GM21576 (cell line): Measurements from ENCODE around the gene BRD4.

Experiments used
- ATAC-seq: cut with Tn5 transposase; IDR thresholded peaks from one replicate; pipeline ENCODE4 v1.9.1; 2021; ENCODE audit warnings: mild to moderate bottlenecking, moderate library complexity; ENCODE audit not compliant: unreplicated experiment

The BRD4 gene

GRCh38 chr19:15250640-15250993 is 81.7 kb downstream of the BRD4 start:
- ATAC-seq = no peak

- no peak for ATAC-seq
Observed at GRCh38 chr19:15249972-15250639, 82.2 kb downstream of the BRD4 start.

- ATAC-seq = no peak
Observed at GRCh38 chr19:15249528-15249874, 82.8 kb downstream of the BRD4 start.

- no peak for ATAC-seq
Observed at GRCh38 chr19:15248648-15249527, 83.5 kb downstream of the BRD4 start.

- ATAC-seq = no peak
Observed at GRCh38 chr19:15248106-15248505, 84.2 kb downstream of the BRD4 start.

GRCh38 chr19:15247107-15248014 is 85.0 kb downstream of the BRD4 start:
- ATAC-seq = no peak

GRCh38 chr19:15246198-15246481 is 86.2 kb downstream of the BRD4 start:
- no peak for ATAC-seq

- ATAC-seq = no peak
Observed at GRCh38 chr19:15245370-15246197, 86.8 kb downstream of the BRD4 start.

- ATAC-seq = no peak
Observed at GRCh38 chr19:15244808-15245207, 87.5 kb downstream of the BRD4 start.

- no peak for ATAC-seq
Observed at GRCh38 chr19:15244106-15244803, 88.1 kb downstream of the BRD4 start.

GRCh38 chr19:15243236-15243957 is 88.9 kb downstream of the BRD4 start:
- no peak for ATAC-seq

GRCh38 chr19:15241259-15241910 is 91.0 kb downstream of the BRD4 start:
- no peak for ATAC-seq

GRCh38 chr19:15240515-15240914 is 91.8 kb downstream of the BRD4 start:
- no peak for ATAC-seq

GRCh38 chr19:15239337-15239949 is 92.9 kb downstream of the BRD4 start:
- no peak for ATAC-seq

- no peak for ATAC-seq
Observed at GRCh38 chr19:15238639-15239155, 93.6 kb downstream of the BRD4 start.

- ATAC-seq = no peak
Observed at GRCh38 chr19:15237759-15238638, 94.3 kb downstream of the BRD4 start.

- ATAC-seq = no peak
Observed at GRCh38 chr19:15236886-15237285, 95.5 kb downstream of the BRD4 start.
